HG03280 (cell line): ENCODE data around the gene AGTRAP.

Source experiments
- ATAC-seq: cut with Tn5 transposase; IDR thresholded peaks from one replicate; pipeline ENCODE4 v1.9.1; 2021; ENCODE audit warnings: mild to moderate bottlenecking, moderate library complexity; ENCODE audit not compliant: unreplicated experiment

The AGTRAP gene

DNA sequence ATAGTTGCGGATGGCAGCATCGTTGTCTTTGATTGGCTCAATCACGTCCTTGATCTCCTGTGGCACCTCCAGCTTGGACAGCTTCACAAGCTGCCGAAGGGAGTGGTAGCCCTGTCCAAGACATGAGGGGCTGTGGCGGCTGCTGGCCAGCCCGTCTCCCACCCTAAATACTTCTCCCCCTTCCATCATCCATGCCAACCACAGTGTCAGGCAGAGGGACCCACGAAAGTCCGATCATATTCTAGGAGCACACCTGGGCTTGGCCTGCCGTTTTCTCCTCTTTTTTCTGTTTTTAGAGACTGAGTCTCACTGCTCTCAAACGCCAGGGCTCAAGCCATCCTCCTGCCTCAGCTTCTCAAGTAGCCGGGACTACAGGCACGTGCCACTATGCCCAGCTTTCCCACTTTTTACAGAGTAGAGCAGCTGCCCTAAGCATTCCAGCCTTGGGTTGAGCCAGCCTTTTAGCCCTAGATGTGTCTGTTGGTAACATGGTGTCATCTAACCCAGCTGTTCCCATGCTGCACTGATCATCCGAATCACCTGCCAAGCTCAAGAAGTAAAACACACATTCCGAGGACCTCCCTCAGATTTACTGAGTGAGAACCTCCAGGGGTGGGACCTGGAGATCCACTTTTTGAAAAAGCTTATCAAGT is 59.4 kb downstream of the AGTRAP start:
- ATAC-seq = no peak

DNA sequence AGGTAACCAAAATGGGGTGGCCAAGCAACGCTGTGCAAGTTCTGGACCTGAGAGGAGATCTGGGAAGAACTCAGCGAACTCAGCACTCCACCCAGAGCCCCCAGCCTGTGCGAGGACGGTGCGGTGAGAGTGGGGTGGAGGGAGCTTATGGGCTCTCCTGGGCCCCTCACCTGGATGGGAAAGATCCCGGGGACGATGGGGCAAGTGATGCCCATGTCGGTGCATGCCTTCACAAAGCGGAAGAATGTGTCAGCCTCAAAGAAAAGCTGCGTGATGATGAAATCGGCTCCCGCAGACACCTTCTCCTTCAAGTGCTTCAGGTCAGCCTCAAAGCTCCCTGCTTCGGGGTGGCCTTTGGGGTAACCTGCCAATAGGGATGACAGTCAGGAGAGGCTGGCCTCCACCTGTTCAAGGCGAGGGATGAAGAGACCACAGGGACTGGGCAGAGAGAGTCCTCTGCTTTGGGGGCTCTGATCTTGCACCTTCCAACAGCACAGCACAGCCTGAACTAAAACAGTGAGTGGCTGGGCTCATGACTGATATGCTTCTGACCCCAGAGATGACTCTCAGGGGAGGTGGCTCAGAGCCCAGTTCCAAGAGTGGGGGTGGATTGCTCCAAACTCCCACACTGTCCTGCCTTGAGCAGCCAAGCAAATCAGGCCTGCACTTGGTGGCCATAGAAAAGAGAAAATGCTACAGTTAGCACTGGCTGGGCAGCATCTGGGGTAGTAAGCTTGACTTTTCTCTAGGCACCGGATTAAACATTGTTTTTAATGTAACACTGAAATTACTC is 60.3 kb downstream of the AGTRAP start:
- ATAC-seq = no peak

DNA sequence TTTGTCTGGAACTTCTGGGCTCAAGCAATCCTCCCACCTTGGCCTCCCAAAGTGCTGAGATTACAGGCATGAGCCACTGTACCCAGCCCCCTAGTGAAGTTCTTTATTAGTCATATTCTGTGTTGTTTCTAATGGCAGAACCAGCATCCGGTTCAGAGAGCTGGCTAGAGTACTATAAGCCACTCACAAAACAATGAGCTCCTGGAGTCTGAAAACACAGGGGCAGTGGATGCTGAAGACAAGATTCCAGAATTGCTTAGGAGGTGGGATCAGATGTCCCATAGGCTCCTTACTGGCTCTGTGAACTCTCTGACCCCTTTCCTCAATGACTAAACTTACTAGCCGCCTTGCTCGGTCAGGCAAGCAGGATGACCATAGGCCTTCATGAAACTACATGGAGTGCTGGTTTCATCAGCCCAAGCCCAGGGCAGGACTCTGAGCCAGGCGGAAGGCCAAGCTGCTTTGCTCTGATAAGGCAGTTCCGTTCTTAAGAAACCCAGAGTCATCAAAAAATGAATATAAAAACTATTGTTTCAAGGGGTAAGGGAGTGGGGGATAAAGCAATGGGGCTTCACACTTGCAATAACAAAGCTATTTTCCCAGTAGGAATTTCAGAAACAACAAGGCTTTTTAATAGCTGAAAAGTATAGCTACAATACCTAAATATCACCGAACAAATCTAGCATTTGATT is 61.7 kb downstream of the AGTRAP start:
- ATAC-seq = no peak

DNA sequence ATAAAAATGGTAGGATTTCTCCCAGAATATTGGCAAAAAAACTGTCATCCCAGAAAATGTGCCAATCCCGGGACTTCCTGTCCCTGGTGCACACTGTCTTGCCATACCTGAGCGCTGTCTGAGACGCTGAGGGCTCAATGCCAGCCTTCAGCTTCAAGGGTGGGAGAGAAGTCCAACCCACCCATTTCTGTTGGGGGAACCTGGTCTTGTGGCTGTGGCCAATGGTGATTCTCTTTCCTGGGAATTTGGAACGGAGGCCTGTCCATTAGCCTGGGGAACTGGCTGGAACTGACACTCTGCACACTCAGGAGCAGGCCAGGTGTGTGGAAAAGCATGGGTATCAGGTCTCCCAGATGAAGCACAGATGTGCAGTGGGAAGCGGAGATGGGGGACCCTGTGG is 63.2 kb downstream of the AGTRAP start:
- ATAC-seq = no peak

DNA sequence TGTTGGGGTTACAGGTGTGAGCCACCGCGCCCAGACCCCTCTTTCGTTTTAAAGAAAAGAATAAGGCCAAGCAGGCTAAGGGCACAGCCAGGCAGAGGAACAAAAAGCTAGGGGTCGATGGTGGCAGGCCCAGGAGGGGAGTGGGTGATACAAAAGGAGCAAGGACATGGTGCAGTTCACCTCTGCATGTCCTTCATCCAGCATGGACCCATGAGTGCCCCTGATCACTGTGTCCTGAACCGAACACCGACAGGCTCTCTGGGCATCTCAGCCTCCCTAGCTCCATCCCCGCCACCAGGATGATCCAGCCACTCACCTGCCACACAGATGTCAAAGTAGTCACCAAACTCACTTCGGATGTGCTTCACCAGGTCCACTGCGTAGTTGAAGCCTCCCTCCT is 64.0 kb downstream of the AGTRAP start:
- no peak for ATAC-seq

DNA sequence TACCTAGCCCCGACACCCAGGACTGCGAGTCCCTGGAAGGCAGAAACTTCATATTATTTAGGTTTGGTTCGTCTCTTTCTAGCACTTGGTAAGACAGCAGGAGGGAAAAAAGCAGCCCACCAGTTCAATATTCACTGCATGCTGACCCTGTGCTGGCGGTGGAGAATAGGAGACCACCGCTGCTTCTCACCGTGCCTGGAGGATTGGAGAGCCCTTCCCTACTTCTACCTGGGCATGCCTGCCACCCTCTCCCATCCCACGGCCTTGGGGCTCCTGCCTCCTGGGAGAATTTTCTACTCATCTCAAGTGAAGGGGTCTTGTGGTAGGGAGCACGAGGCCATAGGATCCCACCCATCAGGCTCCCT is 64.4 kb downstream of the AGTRAP start:
- no peak for ATAC-seq
